GM12878 (cell line): ENCODE measurements around the gene ATP2C2. TPM values are rescaled to one million over a fixed set of nuclear protein-coding genes. Genes with fewer than 3 reads are reported as not detected.

Experiments
- ATAC-seq: fragments of 200-7000 bp; cut with Tn5 transposase; 3 replicates; pipeline ENCODE4 v1.9.1; 2020; ENCODE audit warnings: mild to moderate bottlenecking, moderate library complexity
- BruUV-seq: library from RNA; stranded (reverse); fragments of 400-500 nt; replicated peaks from 2 replicates; lab custom pipeline; 2021; lab: Mats Ljungman, UMichigan
- CTCF ChIA-PET: fragments of 300-600 bp; sonication (Branson Sonifier 250); formaldehyde crosslinking; extraction: SDS; loops from one replicate; lab custom pipeline; 2021; ENCODE audit warnings: inconsistent platforms; lab: Yijun Ruan, JAX
- POLR2A ChIA-PET: fragments of 350-600 bp; formaldehyde crosslinking; extraction: SDS; loops from one replicate; lab custom pipeline; 2021; ENCODE audit warnings: inconsistent platforms; lab: Charles Lee
- RAD21 ChIA-PET: fragments of 300-600 bp; sonication (Branson Sonifier 250); formaldehyde crosslinking; loops from one replicate; lab custom pipeline; 2023; ENCODE audit warnings: antibody characterized with exemption; ENCODE audit not compliant: unreplicated experiment; lab: Charles Lee
- SMC1A ChIA-PET: fragments of 300-600 bp; sonication (Branson Sonifier 250); formaldehyde crosslinking; loops from one replicate; lab custom pipeline; 2023; ENCODE audit not compliant: unreplicated experiment, uncharacterized antibody; lab: Charles Lee
- DNase-seq: peaks from one replicate; pipeline ENCODE4 v3.0.0-alpha.2; 2011; ENCODE audit warnings: low read depth, low spot score
- FAIRE-seq: peaks from 3 replicates; lab custom pipeline; 2011; peaks lifted over from hg19 to GRCh38; lab: Jason Lieb, UNC
- H2AFZ ChIP-seq: 2 replicates; pipeline ENCODE4 v1.6.0; 2011; ENCODE audit warnings: low read depth, low read length, control low read depth; ENCODE audit not compliant: control insufficient read depth
- H3K27ac ChIP-seq: 2 replicates; pipeline ENCODE4 v1.5.1; 2011; ENCODE audit warnings: control low read depth; ENCODE audit not compliant: control insufficient read depth, insufficient read depth
- H3K27me3 ChIP-seq, 2 experiments: replicated peaks in 1 of 2; 2 replicates each; pipeline versions ENCODE4 v1.6.0 to v1.6.1; 2011; ENCODE audit warnings: low read length in 1 of 2; ENCODE audit not compliant: control insufficient read depth in 2 of 2, insufficient read depth in 2 of 2
- H3K36me3 ChIP-seq, 2 experiments: 2 replicates each; pipeline ENCODE4 v1.5.1; 2011; ENCODE audit warnings: low read length in 1 of 2; ENCODE audit not compliant: control insufficient read depth in 2 of 2, insufficient read depth in 2 of 2
- H3K4me1 ChIP-seq: 2 replicates; pipeline ENCODE4 v1.6.1; 2011; ENCODE audit warnings: mild to moderate bottlenecking, low read length, moderate library complexity, mixed read lengths; ENCODE audit not compliant: control insufficient read depth, insufficient read depth
- H3K4me2 ChIP-seq: 2 replicates; pipeline ENCODE4 v1.6.0; 2011; ENCODE audit warnings: control low read depth; ENCODE audit not compliant: control insufficient read depth, insufficient read depth
- H3K4me3 ChIP-seq: fragments of 200-600 bp; sonication (generic); 2 replicates; pipeline ENCODE4 v1.5.1; 2016
- H3K79me2 ChIP-seq: 2 replicates; pipeline ENCODE4 v1.6.0; 2011; ENCODE audit warnings: low read length; ENCODE audit not compliant: control insufficient read depth, insufficient read depth
- H3K9ac ChIP-seq: 2 replicates; pipeline ENCODE4 v1.8.0; 2011; ENCODE audit warnings: low read length, control low read depth, mixed read lengths; ENCODE audit not compliant: control insufficient read depth, insufficient read depth
- H3K9me3 ChIP-seq: replicated peaks from 3 replicates; pipeline ENCODE4 v1.5.1; 2011; ENCODE audit warnings: mild to moderate bottlenecking, low read length; ENCODE audit not compliant: control insufficient read depth, insufficient read depth
- H4K20me1 ChIP-seq: 2 replicates; pipeline ENCODE4 v1.6.0; 2011; ENCODE audit not compliant: control insufficient read depth, insufficient read depth
- ATF2 ChIP-seq: IDR thresholded peaks from 2 replicates; pipeline ENCODE4 v1.6.1; 2012; ENCODE audit warnings: low read length, inconsistent platforms
- BCLAF1 ChIP-seq: fragments of 450-650 bp; IDR thresholded peaks from 2 replicates; pipeline ENCODE4 v1.6.1; 2017; ENCODE audit warnings: antibody characterized with exemption, mild to moderate bottlenecking, moderate library complexity
- CBFB ChIP-seq: IDR thresholded peaks from 2 replicates; pipeline ENCODE4 v1.6.1; 2016; ENCODE audit warnings: antibody characterized with exemption, low read depth
- CBX5 ChIP-seq: sonication (generic); IDR thresholded peaks from 2 replicates; pipeline ENCODE4 v1.6.1; 2016; ENCODE audit warnings: low read depth, moderate library complexity, mild to moderate bottlenecking, inconsistent platforms
- E2F8 ChIP-seq: fragments of 450-650 bp; IDR thresholded peaks from 2 replicates; pipeline ENCODE4 v1.6.1; 2018; ENCODE audit warnings: mild to moderate bottlenecking, low read depth, moderate library complexity; ENCODE audit not compliant: partially characterized antibody
- ELK1 ChIP-seq: IDR thresholded peaks from 2 replicates; pipeline ENCODE4 v1.6.1; 2012; ENCODE audit warnings: low read depth, low read length, improper control_type of control experiment
- NR2C1 ChIP-seq: fragments of 450-650 bp; IDR thresholded peaks from 2 replicates; pipeline ENCODE4 v1.6.1; 2017; ENCODE audit warnings: antibody characterized with exemption, mild to moderate bottlenecking, moderate library complexity
- NR2F1 ChIP-seq: fragments of 450-650 bp; conservative IDR thresholded peaks from 2 replicates; pipeline ENCODE4 v1.6.1; 2017; ENCODE audit warnings: mild to moderate bottlenecking
- POLR2AphosphoS2 ChIP-seq: IDR thresholded peaks from 2 replicates; pipeline ENCODE4 v1.6.1; 2011; ENCODE audit warnings: low read depth, mild to moderate bottlenecking, low read length, improper control_type of control experiment, moderate library complexity
- SKIL ChIP-seq: fragments of 450-650 bp; IDR thresholded peaks from 2 replicates; pipeline ENCODE4 v1.6.1; 2017; ENCODE audit warnings: mild to moderate bottlenecking, low read depth, inconsistent platforms; ENCODE audit not compliant: poor library complexity, severe bottlenecking
- SMARCA5 ChIP-seq: fragments of 450-650 bp; IDR thresholded peaks from 2 replicates; pipeline ENCODE4 v1.6.1; 2017; ENCODE audit warnings: mild to moderate bottlenecking
- SREBF1 ChIP-seq: IDR thresholded peaks from 2 replicates; pipeline ENCODE4 v1.6.1; 2012; ENCODE audit warnings: mild to moderate bottlenecking, low read length
- STAT1 ChIP-seq: fragments of 450-650 bp; conservative IDR thresholded peaks from 2 replicates; pipeline ENCODE4 v1.6.1; 2014; ENCODE audit warnings: antibody characterized with exemption, mild to moderate bottlenecking
- TCF7 ChIP-seq: IDR thresholded peaks from 2 replicates; pipeline ENCODE4 v1.6.1; 2014; ENCODE audit warnings: antibody characterized with exemption, borderline replicate concordance
- WGBS: methylation state at CpG from one replicate; pipeline ENCODE4 v1.1.6; 2016; ENCODE audit warnings: low lambda C conversion rate; ENCODE audit not compliant: insufficient replicate concordance, insufficient coverage; ENCODE audit errors: missing lambda C conversion rate; 5-methylcytosine and 5-hydroxymethylcytosine counted together
- in situ Hi-C: fragments of 300-500 bp; cut with MboI; formaldehyde crosslinking; loops from 9 replicates; pipeline ENCODE4 v1.14.3; 2018; ENCODE audit warnings: mixed read lengths
- intact Hi-C: fragments of 100-400 bp; cut with micrococcal nuclease; formaldehyde crosslinking; loops from one replicate; pipeline ENCODE4 v1.14.2; 2022; ENCODE audit not compliant: unreplicated experiment
- polyA plus RNA-seq, 11 experiments: library from polyadenylated mRNA; depleted of rRNA in 4 of 11; unstranded in 6 of 11; stranded (reverse) in 5 of 11; fragments of >200 nt; fragmentation: Nextera tagmentation in 4 of 11; fragmentation: Illumina TruSeq in 1 of 11; extraction: Ambion mirVana in 4 of 11; extraction: Trizol in 1 of 11; gene quantifications; 1 replicate in 1 of 11; 2 replicates in 10 of 11; pipeline versions ENCODE4 v1.2.1 to v1.2.3, GENCODE V29; 2011 to 2016; ENCODE audit warnings: inconsistent platforms in 2 of 11, missing spikeins in 2 of 11, low read depth in 1 of 11
- total RNA-seq, 4 experiments: library from RNA; depleted of rRNA in 3 of 4; stranded (reverse); fragments of >200 nt in 3 of 4; fragmentation: Illumina TruSeq in 1 of 4; extraction: Trizol in 1 of 4; gene quantifications; 2 replicates each; pipeline versions ENCODE4 v1.2.1 to v1.2.3, GENCODE V29; 2013 to 2021

Gene ATP2C2
- total and polyA plus RNA-seq, 10 of the 15 experiments (the other 5 are each of a cell fraction or from before 2014, with no cell fraction given) = 0.05 to 0.19 TPM; not detected in 8

- FAIRE-seq = no peak
- no peak for ATAC-seq
- Histone ChIP-seq H4K20me1 (no peaks in the 10 kb centered on the region), H3K4me2 (no peak overlapping the region), H3K4me3 (no peak overlapping the region), H3K79me2 (no peaks in the 10 kb centered on the region), H3K9me3 (peaks cover 3% of the 10 kb centered on the region; the same call in 1 of the 3 replicates), H3K27me3 (no peaks in the 10 kb centered on the region), H3K4me1 (no peaks in the 10 kb centered on the region), H3K36me3 (no peaks in the 10 kb centered on the region), H2AFZ (no peak overlapping the region), H3K27ac (no peak overlapping the region), H3K9ac (no peak overlapping the region)
- ChIA-PET RAD21 (no interaction called here), SMC1A (no interaction called here), CTCF (no interaction called here), POLR2A (no interaction called here)
- in situ Hi-C loops = no loop called here
- no TSS peak for BruUV-seq
- no peak for DNase-seq
- intact Hi-C loops = no loop called here
- WGBS = 76% methylated on average over 7 of the region's 7 CpGs
- TF ChIP-seq ATF2 (no peak), CBFB (no peak), TCF7 (no peak), NR2F1 (no peak), STAT1 (no peak), ELK1 (no peak), SREBF1 (no peak), NR2C1 (no peak), SMARCA5 (no peak), POLR2AphosphoS2 (no peak), CBX5 (no peak), SKIL (no peak), BCLAF1 (no peak), E2F8 (no peak)
These were observed 94.9 kb downstream of the ATP2C2 start for GRCh38 chr16:84463221-84463620.
